ENCODE results near the gene TSPOAP1.

The TSPOAP1 gene

GRCh38 chr17:58278661-58279015 lies 50.0 kb downstream of the TSPOAP1 start:
- no peak for DNase-seq (ENCODE audit: low read depth in 2 of 2)

GRCh38 chr17:58277802-58278595 lies 50.6 kb downstream of the TSPOAP1 start:
- no peak for DNase-seq (ENCODE audit: low read depth in 2 of 2)

- DNase-seq (ENCODE audit: low read depth in 2 of 2), result no peak
These were observed 51.3 kb downstream of the TSPOAP1 start for GRCh38 chr17:58277107-58277801.

GRCh38 chr17:58276423-58276822 lies 52.2 kb downstream of the TSPOAP1 start:
- no peak for DNase-seq (ENCODE audit: low read depth in 2 of 2)

GRCh38 chr17:58275417-58275816 lies 53.2 kb downstream of the TSPOAP1 start:
- DNase-seq (ENCODE audit: low read depth in 2 of 2), result no peak

- no peak for DNase-seq (ENCODE audit: low read depth in 2 of 2)
These were observed 55.0 kb downstream of the TSPOAP1 start for GRCh38 chr17:58273453-58274104.

GRCh38 chr17:58272367-58273280 lies 56.0 kb downstream of the TSPOAP1 start:
- DNase-seq (ENCODE audit: low read depth in 2 of 2), result no peak

GRCh38 chr17:58271216-58271931 lies 57.2 kb downstream of the TSPOAP1 start:
- DNase-seq (ENCODE audit: low read depth in 2 of 2), result no peak

GRCh38 chr17:58270476-58271215 lies 57.9 kb downstream of the TSPOAP1 start:
- no peak for DNase-seq (ENCODE audit: low read depth in 2 of 2)

GRCh38 chr17:58269557-58270291 lies 58.9 kb downstream of the TSPOAP1 start:
- DNase-seq (ENCODE audit: low read depth in 2 of 2), result no peak

- no peak for DNase-seq (ENCODE audit: low read depth in 2 of 2)
These were observed 59.6 kb downstream of the TSPOAP1 start for GRCh38 chr17:58268774-58269556.

GRCh38 chr17:58268326-58268725 lies 60.3 kb downstream of the TSPOAP1 start:
- DNase-seq (ENCODE audit: low read depth in 2 of 2), result no peak

GRCh38 chr17:58267347-58268324 lies 61.0 kb downstream of the TSPOAP1 start:
- no peak for DNase-seq (ENCODE audit: low read depth in 2 of 2)

GRCh38 chr17:58265902-58266875 lies 62.4 kb downstream of the TSPOAP1 start:
- DNase-seq (ENCODE audit: low read depth in 2 of 2), result no peak

- no peak for DNase-seq (ENCODE audit: low read depth in 2 of 2)
These were observed 63.3 kb downstream of the TSPOAP1 start for GRCh38 chr17:58265271-58265670.

GRCh38 chr17:58264407-58265103 lies 64.0 kb downstream of the TSPOAP1 start:
- no peak for DNase-seq (ENCODE audit: low read depth in 2 of 2)
